MG63 (cell line): ENCODE measurements around the gene UGGT1. TPM values are rescaled to one million over a fixed set of nuclear protein-coding genes. Genes with fewer than 3 reads are reported as not detected.

ENCODE experiments used
- DNase-seq: peaks from one replicate; pipeline ENCODE4 v3.0.0-alpha.2; 2020
- H3K27me3 ChIP-seq: fragments of 250-450 bp; sonication (Bioruptor Pico); 2 replicates; pipeline ENCODE4 v1.5.1; 2020; ENCODE audit warnings: mild to moderate bottlenecking, moderate library complexity
- H3K36me3 ChIP-seq: fragments of 250-450 bp; sonication (Bioruptor Pico); 2 replicates; pipeline ENCODE4 v1.5.1; 2020; ENCODE audit warnings: mild to moderate bottlenecking, moderate library complexity
- H3K4me3 ChIP-seq: fragments of 250-450 bp; sonication (Bioruptor Pico); 2 replicates; pipeline ENCODE4 v1.5.1; 2020; ENCODE audit warnings: mild to moderate bottlenecking, moderate library complexity
- H3K9me3 ChIP-seq: fragments of 250-450 bp; sonication (Bioruptor Pico); 2 replicates; pipeline ENCODE4 v1.5.1; 2020; ENCODE audit warnings: mild to moderate bottlenecking, moderate library complexity
- total RNA-seq: library from RNA; depleted of rRNA; stranded (reverse); fragments of >200 nt; shearing (Covaris generic); gene quantifications from 2 replicates; pipeline ENCODE4 v1.2.3, GENCODE V29; 2014; ENCODE audit warnings: low replicate concordance; rRNA removed

UGGT1 gene
- total RNA-seq = 22.1 and 27.5 TPM in 2 replicates

- peaks cover 9% of the 10 kb centered on the region for H3K36me3 ChIP-seq
- H3K27me3 ChIP-seq = no peaks in the 10 kb centered on the region
- no peaks in the 10 kb centered on the region for H3K9me3 ChIP-seq
- H3K4me3 ChIP-seq = peak within 1 kb of the TSS; percentile 77
- DNase-seq = peak; percentile 96
Measured at GRCh38 chr2:128090945-128091725, at the start of gene UGGT1. Gene UGGT1 (plus strand): TSS chr2:128091200. CDS start chr2:128091358, 158 bp downstream.

- no peaks in the 10 kb centered on the region for H3K36me3 ChIP-seq
Measured at GRCh38 chr2:128041561-128041960, 49.4 kb upstream of the UGGT1 start.

GRCh38 chr2:128043041-128043440 lies 48.0 kb upstream of the UGGT1 start:
- no peak overlapping the region for H3K4me3 ChIP-seq
- H3K9me3 ChIP-seq = peaks cover 22% of the 10 kb centered on the region
- DNase-seq = no peak
- H3K36me3 ChIP-seq = no peaks in the 10 kb centered on the region
- H3K27me3 ChIP-seq = 0 out of 2 replicates have a peak, but pooled peaks cover 2% of the 10 kb centered on the region

More at GRCh38 chr2:128041561-128041960, 49.4 kb upstream of the UGGT1 start:
- Histone ChIP-seq H3K4me3 (no peak overlapping the region), H3K27me3 (0 out of 2 replicates have a peak, but pooled peaks cover 2% of the 10 kb centered on the region), H3K9me3 (peaks cover 35% of the 10 kb centered on the region)
- DNase-seq = no peak

- Histone ChIP-seq H3K36me3 (no peaks in the 10 kb centered on the region), H3K9me3 (peaks cover 10% of the 10 kb centered on the region), H3K27me3 (peaks cover 3% of the 10 kb centered on the region; the same call in 1 of the 2 replicates), H3K4me3 (no peak overlapping the region)
- DNase-seq = no peak
Measured at GRCh38 chr2:128053331-128053730, 37.7 kb upstream of the UGGT1 start.

GRCh38 chr2:128054104-128054885 lies 36.7 kb upstream of the UGGT1 start:
- no peak overlapping the region for H3K4me3 ChIP-seq
- H3K36me3 ChIP-seq = no peaks in the 10 kb centered on the region
- no peak for DNase-seq
- peaks cover 3% of the 10 kb centered on the region; the same call in 1 of the 2 replicates for H3K27me3 ChIP-seq
- peaks cover 10% of the 10 kb centered on the region for H3K9me3 ChIP-seq

GRCh38 chr2:128057334-128057733 lies 33.7 kb upstream of the UGGT1 start:
- DNase-seq = no peak
- Histone ChIP-seq H3K36me3 (no peaks in the 10 kb centered on the region), H3K9me3 (no peaks in the 10 kb centered on the region; the same call in 1 of the 2 replicates), H3K27me3 (peaks cover 3% of the 10 kb centered on the region; the same call in 1 of the 2 replicates), H3K4me3 (no peak overlapping the region)

- DNase-seq = no peak
- Histone ChIP-seq H3K27me3 (peaks cover 3% of the 10 kb centered on the region; the same call in 1 of the 2 replicates), H3K9me3 (no peaks in the 10 kb centered on the region; the same call in 1 of the 2 replicates), H3K4me3 (no peak overlapping the region), H3K36me3 (no peaks in the 10 kb centered on the region)
Measured at GRCh38 chr2:128058114-128058513, 32.9 kb upstream of the UGGT1 start.

- no peak for DNase-seq
- Histone ChIP-seq H3K27me3 (no peaks in the 10 kb centered on the region), H3K36me3 (no peaks in the 10 kb centered on the region), H3K9me3 (no peaks in the 10 kb centered on the region), H3K4me3 (no peak overlapping the region)
Measured at GRCh38 chr2:128062571-128062970, 28.4 kb upstream of the UGGT1 start.

- Histone ChIP-seq H3K36me3 (no peaks in the 10 kb centered on the region), H3K9me3 (no peaks in the 10 kb centered on the region), H3K27me3 (no peaks in the 10 kb centered on the region), H3K4me3 (no peak overlapping the region)
- DNase-seq = no peak
Measured at GRCh38 chr2:128064353-128064752, 26.6 kb upstream of the UGGT1 start.

GRCh38 chr2:128069769-128070168 lies 21.2 kb upstream of the UGGT1 start:
- no peaks in the 10 kb centered on the region for H3K9me3 ChIP-seq
- no peak overlapping the region for H3K4me3 ChIP-seq
- H3K27me3 ChIP-seq = no peaks in the 10 kb centered on the region
- DNase-seq = peak; percentile 34
- no peaks in the 10 kb centered on the region for H3K36me3 ChIP-seq

- no peaks in the 10 kb centered on the region for H3K9me3 ChIP-seq
- DNase-seq = no peak
- no peak overlapping the region for H3K4me3 ChIP-seq
- H3K27me3 ChIP-seq = no peaks in the 10 kb centered on the region
- H3K36me3 ChIP-seq = no peaks in the 10 kb centered on the region
Measured at GRCh38 chr2:128073278-128073677, 17.7 kb upstream of the UGGT1 start.

GRCh38 chr2:128076461-128077106 lies 14.4 kb upstream of the UGGT1 start:
- H3K4me3 ChIP-seq = no peak overlapping the region
- no peaks in the 10 kb centered on the region for H3K9me3 ChIP-seq
- DNase-seq = no peak
- no peaks in the 10 kb centered on the region for H3K36me3 ChIP-seq
- H3K27me3 ChIP-seq = no peaks in the 10 kb centered on the region

GRCh38 chr2:128084757-128085156 lies 6.2 kb upstream of the UGGT1 start:
- no peak for DNase-seq
- Histone ChIP-seq H3K36me3 (no peaks in the 10 kb centered on the region), H3K9me3 (peaks cover 8% of the 10 kb centered on the region), H3K27me3 (no peaks in the 10 kb centered on the region), H3K4me3 (no peak overlapping the region)

- H3K9me3 ChIP-seq = peaks cover 8% of the 10 kb centered on the region
- H3K36me3 ChIP-seq = no peaks in the 10 kb centered on the region
- H3K27me3 ChIP-seq = no peaks in the 10 kb centered on the region
- H3K4me3 ChIP-seq = no peak overlapping the region
- no peak for DNase-seq
Measured at GRCh38 chr2:128086244-128086643, 4.8 kb upstream of the UGGT1 start.

- no peaks in the 10 kb centered on the region for H3K27me3 ChIP-seq
- peaks cover 6% of the 10 kb centered on the region for H3K36me3 ChIP-seq
- H3K9me3 ChIP-seq = no peaks in the 10 kb centered on the region
- DNase-seq = no peak
- H3K4me3 ChIP-seq = peak overlapping the region; percentile 77
Measured at GRCh38 chr2:128090575-128090944, 440 bp upstream of the UGGT1 start.

- H3K36me3 ChIP-seq = peaks cover 13% of the 10 kb centered on the region
- H3K4me3 ChIP-seq = peak overlapping the region; percentile 77
- DNase-seq = no peak
Measured at GRCh38 chr2:128091726-128092080, 703 bp downstream of the UGGT1 start.

GRCh38 chr2:128092656-128093055 lies 1.7 kb downstream of the UGGT1 start:
- peaks cover 18% of the 10 kb centered on the region for H3K36me3 ChIP-seq
- H3K4me3 ChIP-seq = no peak overlapping the region; the same call in 1 of the 2 replicates
- H3K27me3 ChIP-seq = no peaks in the 10 kb centered on the region
- H3K9me3 ChIP-seq = no peaks in the 10 kb centered on the region
- DNase-seq = no peak

More at GRCh38 chr2:128091726-128092080, 703 bp downstream of the UGGT1 start:
- Histone ChIP-seq H3K9me3 (no peaks in the 10 kb centered on the region), H3K27me3 (no peaks in the 10 kb centered on the region)
